Measurements from ENCODE around the gene TEAD3.

GRCh38 chr6:35463292-35463691 is 33.6 kb downstream of the TEAD3 start:
- no peak for TF ChIP-seq CTCF (IDR thresholded peaks at IDR 0.05; ENCODE audit: insufficient read depth, low read depth, low read length)
- TF ChIP-seq EZH2 (IDR thresholded peaks at IDR 0.05; ENCODE audit: insufficient read depth, low read length): no peak

All from astrocyte (in vitro differentiated cells and primary cell).